H9 (cell line): ENCODE data around the gene PLCXD3. TPM values are rescaled to one million over a fixed set of nuclear protein-coding genes. Genes with fewer than 3 reads are reported as not detected.
"Not testable (repeated sequence)": the region's sequence is repeated elsewhere in the genome, so short reads cannot be mapped to it uniquely, and the experiment has no call there.

ENCODE experiments used
- DNase-seq: peaks from one replicate; pipeline ENCODE4 v3.0.0-alpha.2; 2017
- H2AFZ ChIP-seq: one replicate; pipeline ENCODE4 v1.6.1; 2013; ENCODE audit warnings: mild to moderate bottlenecking, low read length, control low read depth, moderate library complexity
- H2AK5ac ChIP-seq: 2 replicates; pipeline ENCODE4 v1.6.1; 2013; ENCODE audit warnings: low read length, control low read depth, mixed read lengths; ENCODE audit not compliant: insufficient read length
- H2BK120ac ChIP-seq: one replicate; pipeline ENCODE4 v1.6.1; 2013; ENCODE audit warnings: low read depth, mild to moderate bottlenecking, low read length, control low read depth, inconsistent platforms; ENCODE audit not compliant: poor library complexity, severe bottlenecking
- H2BK12ac ChIP-seq: 2 replicates; pipeline ENCODE4 v1.6.1; 2013; ENCODE audit warnings: low read length, control low read depth, mixed read lengths, low read depth; ENCODE audit not compliant: insufficient read length
- H2BK15ac ChIP-seq: 2 replicates; pipeline ENCODE4 v1.6.1; 2013; ENCODE audit warnings: low read depth, low read length, control low read depth
- H2BK20ac ChIP-seq: one replicate; pipeline ENCODE4 v1.6.1; 2013; ENCODE audit warnings: low read depth, mild to moderate bottlenecking, low read length, control low read depth, inconsistent platforms; ENCODE audit not compliant: poor library complexity, severe bottlenecking
- H2BK5ac ChIP-seq: 2 replicates; pipeline ENCODE4 v1.6.1; 2013; ENCODE audit warnings: low read length, control low read depth, mixed read lengths; ENCODE audit not compliant: insufficient read length
- H3K14ac ChIP-seq: 2 replicates; pipeline ENCODE4 v1.6.1; 2013; ENCODE audit warnings: low read length, control low read depth; ENCODE audit not compliant: insufficient read depth
- H3K18ac ChIP-seq: 2 replicates; pipeline ENCODE4 v1.6.1; 2013; ENCODE audit warnings: low read depth, mild to moderate bottlenecking, mixed read lengths, low read length, control low read depth; ENCODE audit not compliant: insufficient read length
- H3K23ac ChIP-seq: 2 replicates; pipeline ENCODE4 v1.6.1; 2013; ENCODE audit warnings: low read length, control low read depth, mixed read lengths, low read depth; ENCODE audit not compliant: insufficient read length
- H3K23me2 ChIP-seq: 2 replicates; pipeline ENCODE4 v1.6.1; 2013; ENCODE audit warnings: low read depth, mild to moderate bottlenecking, mixed read lengths, low read length, control low read depth; ENCODE audit not compliant: insufficient read length, poor library complexity, severe bottlenecking
- H3K27ac ChIP-seq: 2 replicates; pipeline ENCODE4 v1.5.1; 2013; ENCODE audit warnings: low read length, control low read depth, mixed read lengths, low read depth; ENCODE audit not compliant: insufficient read length
- H3K27me3 ChIP-seq: 2 replicates; pipeline ENCODE4 v1.6.1; 2013; ENCODE audit warnings: low read length, control low read depth, inconsistent platforms; ENCODE audit not compliant: insufficient read depth
- H3K4ac ChIP-seq: 2 replicates; pipeline ENCODE4 v1.6.1; 2013; ENCODE audit warnings: low read depth, mild to moderate bottlenecking, control low read depth, inconsistent platforms, low read length, moderate library complexity
- H3K4me1 ChIP-seq: 2 replicates; pipeline ENCODE4 v1.6.1; 2013; ENCODE audit warnings: low read length, control low read depth, inconsistent platforms; ENCODE audit not compliant: insufficient read depth
- H3K4me2 ChIP-seq: 2 replicates; pipeline ENCODE4 v1.6.1; 2013; ENCODE audit warnings: low read length, control low read depth, mixed read lengths; ENCODE audit not compliant: insufficient read length, insufficient read depth
- H3K56ac ChIP-seq: 2 replicates; pipeline ENCODE4 v1.6.1; 2013; ENCODE audit warnings: low read depth, mild to moderate bottlenecking, mixed read lengths, low read length, control low read depth; ENCODE audit not compliant: insufficient read length
- H3K79me1 ChIP-seq: 2 replicates; pipeline ENCODE4 v1.6.1; 2013; ENCODE audit warnings: low read depth, mild to moderate bottlenecking, moderate library complexity, low read length, control low read depth, inconsistent platforms; ENCODE audit not compliant: insufficient read depth, poor library complexity, severe bottlenecking
- H3K79me2 ChIP-seq: 2 replicates; pipeline ENCODE4 v1.6.1; 2013; ENCODE audit warnings: low read length, control low read depth, inconsistent platforms; ENCODE audit not compliant: insufficient read depth
- H3K9ac ChIP-seq: 2 replicates; pipeline ENCODE4 v1.6.1; 2013; ENCODE audit warnings: low read length, control low read depth, mixed read lengths; ENCODE audit not compliant: insufficient read length; ENCODE audit errors: extremely low read depth
- H3K9me3 ChIP-seq: one replicate; pipeline ENCODE4 v1.6.1; 2013; ENCODE audit warnings: low read depth, low read length, inconsistent platforms; ENCODE audit not compliant: control insufficient read depth
- H3T11ph ChIP-seq: one replicate; pipeline ENCODE4 v1.6.1; 2013; ENCODE audit warnings: mild to moderate bottlenecking, low read length, control low read depth, inconsistent platforms
- H4K20me1 ChIP-seq: one replicate; pipeline ENCODE4 v1.6.1; 2013; ENCODE audit not compliant: control insufficient read depth, insufficient read length, insufficient read depth
- H4K5ac ChIP-seq: 2 replicates; pipeline ENCODE4 v1.6.1; 2013; ENCODE audit warnings: low read depth, mild to moderate bottlenecking, mixed read lengths, low read length, control low read depth; ENCODE audit not compliant: insufficient read length
- H4K8ac ChIP-seq: replicated peaks from 2 replicates; pipeline ENCODE4 v1.6.1; 2013; ENCODE audit warnings: low read length, control low read depth, mixed read lengths, low read depth; ENCODE audit not compliant: insufficient read length
- H4K91ac ChIP-seq: 2 replicates; pipeline ENCODE4 v1.6.1; 2013; ENCODE audit warnings: low read depth, mild to moderate bottlenecking, moderate library complexity, mixed read lengths, low read length, control low read depth; ENCODE audit not compliant: insufficient read length
- H3K27ac Mint-ChIP-seq, 3 experiments: 2 replicates in 2 of 3; 3 replicates in 1 of 3; pipeline ENCODE4 v1.8.0; 2020 to 2021; ENCODE audit warnings: mixed read lengths in 3 of 3, mild to moderate bottlenecking in 1 of 3, moderate library complexity in 1 of 3
- H3K27me3 Mint-ChIP-seq: 2 replicates; pipeline ENCODE4 v1.8.0; 2021; ENCODE audit warnings: low read depth, mild to moderate bottlenecking, moderate library complexity, mixed read lengths
- H3K36me3 Mint-ChIP-seq, 3 experiments: 2 replicates in 2 of 3; 3 replicates in 1 of 3; pipeline ENCODE4 v1.8.0; 2020 to 2021; ENCODE audit warnings: low read depth in 3 of 3, mixed read lengths in 3 of 3; ENCODE audit not compliant: insufficient read depth in 1 of 3
- H3K4me1 Mint-ChIP-seq, 2 experiments: 2 replicates each; pipeline ENCODE4 v1.8.0; 2020; ENCODE audit warnings: mixed read lengths in 2 of 2
- H3K4me3 Mint-ChIP-seq, 2 experiments: 2 replicates in 1 of 2; 3 replicates in 1 of 2; pipeline ENCODE4 v1.8.0; 2020 to 2021; ENCODE audit warnings: mild to moderate bottlenecking in 2 of 2, mixed read lengths in 2 of 2, moderate library complexity in 1 of 2
- H3K9me3 Mint-ChIP-seq, 2 experiments: 2 replicates in 1 of 2; 3 replicates in 1 of 2; pipeline ENCODE4 v1.8.0; 2020; ENCODE audit warnings: mild to moderate bottlenecking in 2 of 2, mixed read lengths in 2 of 2, moderate library complexity in 1 of 2
- WGBS: extraction: QIAGEN DNeasy Blood & Tissue Kit; methylation state at CpG from one replicate; pipeline ENCODE4 v1.1.7; 2013; ENCODE audit warnings: missing lambda C conversion rate, low lambda C conversion rate, mixed read lengths; ENCODE audit not compliant: insufficient read length; ENCODE audit errors: extremely low coverage; 5-methylcytosine and 5-hydroxymethylcytosine counted together
- total RNA-seq: library from RNA; stranded (reverse); gene quantifications from 2 replicates; pipeline ENCODE4 v1.2.1, GENCODE V29; 2021
- TF ChIP-seq, protein P1 (sequence below): fragments of 200-600 bp; sonication (generic); conservative IDR thresholded peaks from 3 replicates; pipeline ENCODE4 v1.8.0; 2021; ENCODE audit warnings: antibody characterized with exemption, mild to moderate bottlenecking

The PLCXD3 gene
- total RNA-seq, 1 experiment from 2014 or later: not detected

GRCh38 chr5:41503310-41503709 is 7.1 kb downstream of the PLCXD3 start:
- H2BK120ac ChIP-seq: no peak overlapping the region
- H3K4me1 ChIP-seq: no peaks in the 10 kb centered on the region
- no peak overlapping the region for H3K14ac ChIP-seq
- no peak overlapping the region for H2AFZ ChIP-seq
- H2BK20ac ChIP-seq: no peak overlapping the region
- H4K20me1 ChIP-seq: no peaks in the 10 kb centered on the region
- no peaks in the 10 kb centered on the region for H3K27me3 ChIP-seq
- H2BK15ac ChIP-seq: no peak overlapping the region
- H3K27me3 Mint-ChIP-seq: peaks cover 12% of the 10 kb centered on the region
- no peak overlapping the region for H3K4me2 ChIP-seq
- H3K18ac ChIP-seq: no peak overlapping the region
- TF ChIP-seq, protein P1, sequence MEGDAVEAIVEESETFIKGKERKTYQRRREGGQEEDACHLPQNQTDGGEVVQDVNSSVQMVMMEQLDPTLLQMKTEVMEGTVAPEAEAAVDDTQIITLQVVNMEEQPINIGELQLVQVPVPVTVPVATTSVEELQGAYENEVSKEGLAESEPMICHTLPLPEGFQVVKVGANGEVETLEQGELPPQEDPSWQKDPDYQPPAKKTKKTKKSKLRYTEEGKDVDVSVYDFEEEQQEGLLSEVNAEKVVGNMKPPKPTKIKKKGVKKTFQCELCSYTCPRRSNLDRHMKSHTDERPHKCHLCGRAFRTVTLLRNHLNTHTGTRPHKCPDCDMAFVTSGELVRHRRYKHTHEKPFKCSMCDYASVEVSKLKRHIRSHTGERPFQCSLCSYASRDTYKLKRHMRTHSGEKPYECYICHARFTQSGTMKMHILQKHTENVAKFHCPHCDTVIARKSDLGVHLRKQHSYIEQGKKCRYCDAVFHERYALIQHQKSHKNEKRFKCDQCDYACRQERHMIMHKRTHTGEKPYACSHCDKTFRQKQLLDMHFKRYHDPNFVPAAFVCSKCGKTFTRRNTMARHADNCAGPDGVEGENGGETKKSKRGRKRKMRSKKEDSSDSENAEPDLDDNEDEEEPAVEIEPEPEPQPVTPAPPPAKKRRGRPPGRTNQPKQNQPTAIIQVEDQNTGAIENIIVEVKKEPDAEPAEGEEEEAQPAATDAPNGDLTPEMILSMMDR: no peak
- H3K4me1 Mint-ChIP-seq: peaks cover 7% of the 10 kb centered on the region in 2 experiments
- WGBS: no CpG with 5 or more reads among the region's 2 CpGs
- H3K27ac Mint-ChIP-seq: no peak overlapping the region
- H3K9me3 ChIP-seq: no peaks in the 10 kb centered on the region
- no peak overlapping the region for H2BK12ac ChIP-seq
- H3K79me2 ChIP-seq: no peaks in the 10 kb centered on the region
- no peak overlapping the region for H2BK5ac ChIP-seq
- no peaks in the 10 kb centered on the region for H3K23me2 ChIP-seq
- no peak overlapping the region for H4K5ac ChIP-seq
- H3K4ac ChIP-seq: no peak overlapping the region
- no peaks in the 10 kb centered on the region for H3K36me3 Mint-ChIP-seq
- no peak overlapping the region for H3K27ac ChIP-seq
- no peak overlapping the region for H3T11ph ChIP-seq
- no peak for DNase-seq
- H2AK5ac ChIP-seq: no peak overlapping the region
- no peak overlapping the region for H3K56ac ChIP-seq
- H3K9me3 Mint-ChIP-seq: no peaks in the 10 kb centered on the region
- no peak overlapping the region for H3K4me3 Mint-ChIP-seq
- H4K8ac ChIP-seq: no peak overlapping the region
- no peak overlapping the region for H4K91ac ChIP-seq
- no peak overlapping the region for H3K23ac ChIP-seq
- H3K79me1 ChIP-seq: no peaks in the 10 kb centered on the region
- no peak overlapping the region for H3K9ac ChIP-seq

DNA sequence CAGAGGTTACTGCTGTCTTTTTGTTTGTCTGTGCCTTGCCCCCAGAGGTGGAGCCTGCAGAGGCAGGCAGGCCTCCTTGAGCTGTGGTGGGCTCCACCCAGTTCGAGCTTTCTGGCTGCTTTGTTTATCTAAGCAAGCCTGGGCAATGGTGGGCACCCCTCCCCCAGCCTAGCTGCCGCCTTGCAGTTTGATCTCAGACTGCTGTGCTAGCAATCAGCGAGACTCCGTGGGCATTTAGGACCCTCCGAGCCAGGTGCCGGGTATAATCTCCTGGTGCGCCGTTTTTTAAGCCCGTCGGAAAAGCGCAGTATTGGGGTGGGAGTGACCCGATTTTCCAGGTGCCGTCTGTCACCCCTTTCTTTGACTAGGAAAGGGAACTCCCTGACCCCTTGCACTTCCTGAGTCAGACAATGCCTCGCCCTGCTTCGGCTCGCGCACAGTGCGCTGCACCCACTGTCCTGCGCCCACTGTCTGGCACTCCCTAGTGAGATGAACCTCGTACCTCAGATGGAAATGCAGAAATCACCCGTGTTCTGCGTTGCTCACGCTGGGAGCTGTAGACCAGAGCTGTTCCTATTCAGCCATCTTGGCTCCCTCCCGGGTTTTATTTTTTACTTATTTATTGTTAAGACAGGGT is 16.8 kb downstream of the PLCXD3 start:
- not testable (repeated sequence) for H4K91ac ChIP-seq, H2AK5ac ChIP-seq, H2BK120ac ChIP-seq, H3K56ac ChIP-seq, H3K27me3 Mint-ChIP-seq, H4K20me1 ChIP-seq, H2BK15ac ChIP-seq, H3K27ac ChIP-seq, H3K27me3 ChIP-seq, H4K8ac ChIP-seq, H3K4me2 ChIP-seq, H4K5ac ChIP-seq, H3K4ac ChIP-seq, H3K18ac ChIP-seq, H3K14ac ChIP-seq, H3K79me1 ChIP-seq, H3K36me3 Mint-ChIP-seq, H3K23ac ChIP-seq, H2BK12ac ChIP-seq, H3T11ph ChIP-seq, H3K4me3 Mint-ChIP-seq, H2AFZ ChIP-seq, H2BK20ac ChIP-seq, H3K79me2 ChIP-seq, H3K9me3 Mint-ChIP-seq, H3K23me2 ChIP-seq, H3K4me1 ChIP-seq, H2BK5ac ChIP-seq, H3K9me3 ChIP-seq, H3K9ac ChIP-seq, H3K4me1 Mint-ChIP-seq
- DNase-seq: peak; percentile 27
- peak overlapping the region in 1 of 3 experiments; percentile 44; a peak in 1 of 7 replicates for H3K27ac Mint-ChIP-seq
- WGBS: no CpG with 5 or more reads among the region's 24 CpGs
